Esophagus squamous epithelium (tissue), 4 donors: ENCODE data around the gene SGCE.

Experiments
- POLR2A ChIP-seq, 4 donors: fragments of 450-650 bp; IDR thresholded peaks; one replicate each; pipeline ENCODE4 v1.6.1; 2017; ENCODE audit warnings: antibody characterized with exemption in 4 of 4, mild to moderate bottlenecking in 4 of 4, moderate library complexity in 3 of 4
- TF ChIP-seq, protein P1 (sequence below), 6 experiments: fragments of 450-650 bp in 4 of 6; fragments of 200-600 bp in 2 of 6; sonication (generic) in 2 of 6; IDR thresholded peaks; one replicate each; pipeline ENCODE4 v1.5.1; 2016 to 2019; ENCODE audit warnings: antibody characterized with exemption in 6 of 6, mild to moderate bottlenecking in 4 of 6, moderate library complexity in 4 of 6

DNA sequence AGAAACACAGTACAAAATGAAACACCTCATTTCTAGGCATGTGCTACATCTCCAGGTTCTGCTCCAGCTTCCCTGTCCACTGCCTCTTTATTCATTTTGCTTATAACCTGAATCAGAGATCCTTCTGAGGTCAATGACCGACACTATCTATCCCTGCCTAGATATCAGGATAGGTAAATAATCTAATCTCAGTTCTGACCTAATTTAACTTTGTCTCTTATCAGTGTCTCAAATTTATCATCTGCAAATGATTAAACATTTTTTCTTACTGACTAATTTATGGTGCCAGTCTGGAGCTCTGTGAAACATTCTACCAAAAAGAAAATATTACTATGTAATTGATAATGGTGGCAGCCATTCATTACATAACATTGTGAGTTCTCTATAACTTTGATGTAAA is 61.1 kb downstream of the SGCE start:
- TF ChIP-seq, protein P1, sequence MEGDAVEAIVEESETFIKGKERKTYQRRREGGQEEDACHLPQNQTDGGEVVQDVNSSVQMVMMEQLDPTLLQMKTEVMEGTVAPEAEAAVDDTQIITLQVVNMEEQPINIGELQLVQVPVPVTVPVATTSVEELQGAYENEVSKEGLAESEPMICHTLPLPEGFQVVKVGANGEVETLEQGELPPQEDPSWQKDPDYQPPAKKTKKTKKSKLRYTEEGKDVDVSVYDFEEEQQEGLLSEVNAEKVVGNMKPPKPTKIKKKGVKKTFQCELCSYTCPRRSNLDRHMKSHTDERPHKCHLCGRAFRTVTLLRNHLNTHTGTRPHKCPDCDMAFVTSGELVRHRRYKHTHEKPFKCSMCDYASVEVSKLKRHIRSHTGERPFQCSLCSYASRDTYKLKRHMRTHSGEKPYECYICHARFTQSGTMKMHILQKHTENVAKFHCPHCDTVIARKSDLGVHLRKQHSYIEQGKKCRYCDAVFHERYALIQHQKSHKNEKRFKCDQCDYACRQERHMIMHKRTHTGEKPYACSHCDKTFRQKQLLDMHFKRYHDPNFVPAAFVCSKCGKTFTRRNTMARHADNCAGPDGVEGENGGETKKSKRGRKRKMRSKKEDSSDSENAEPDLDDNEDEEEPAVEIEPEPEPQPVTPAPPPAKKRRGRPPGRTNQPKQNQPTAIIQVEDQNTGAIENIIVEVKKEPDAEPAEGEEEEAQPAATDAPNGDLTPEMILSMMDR (IDR thresholded peaks at IDR 0.05): no peak
- no peak for TF ChIP-seq POLR2A (IDR thresholded peaks at IDR 0.05)
